Activated naive CD4-positive, alpha-beta T cell treated with anti-CD3 and anti-CD28 coated beads, Interleukin-2, amount 50 U/mL, for 72 hours (primary cell): Measurements from ENCODE around the gene GLUL. TPM values are rescaled to one million over a fixed set of nuclear protein-coding genes. Genes with fewer than 3 reads are reported as not detected.
"Not testable (repeated sequence)": the region's sequence is repeated elsewhere in the genome, so short reads cannot be mapped to it uniquely, and the experiment has no call there.

Experiments
- ATAC-seq, 2 donors: fragments of 150-1000 bp; cut with Tn5 transposase; 2 replicates each; pipeline ENCODE4 v1.10.0; 2021; ENCODE audit warnings: mild to moderate bottlenecking in 2 of 2, moderate library complexity in 2 of 2
- DNase-seq, 2 donors: peaks; one replicate each; pipeline ENCODE4 v3.0.0; 2021 to 2022; ENCODE audit warnings: low spot score in 2 of 2
- H3K27ac Mint-ChIP-seq, 2 donors: one replicate each; pipeline ENCODE4 v1.8.0; 2022; ENCODE audit warnings: mild to moderate bottlenecking in 2 of 2, mixed read lengths in 2 of 2
- H3K36me3 Mint-ChIP-seq, 2 donors: one replicate each; pipeline ENCODE4 v1.8.0; 2022; ENCODE audit warnings: mixed read lengths in 2 of 2
- H3K9me3 Mint-ChIP-seq, 2 donors: one replicate each; pipeline ENCODE4 v1.8.0; 2022; ENCODE audit warnings: mixed read lengths in 2 of 2
- total RNA-seq, 2 donors: library from RNA; stranded (reverse); gene quantifications; one replicate each; pipeline ENCODE4 v1.2.3, GENCODE V29; 2022

Gene GLUL
- total RNA-seq, 2 donors from 2014 or later: 106 to 201 TPM

- no peak for ATAC-seq
- no peak for DNase-seq
- Mint-ChIP-seq H3K27ac (peak overlapping the region in 1 of 2 donors; percentile 73), H3K36me3 (peaks cover 22 to 52% of the 10 kb centered on the region in 2 donors), H3K9me3 (no peaks in the 10 kb centered on the region)
These were observed 8.4 kb downstream of the GLUL start for GRCh38 chr1:182383037-182383661.

GRCh38 chr1:182381962-182382819 is 9.4 kb downstream of the GLUL start:
- no peak for ATAC-seq
- Mint-ChIP-seq H3K9me3 (no peaks in the 10 kb centered on the region), H3K36me3 (peaks cover 19 to 42% of the 10 kb centered on the region in 2 donors)

GRCh38 chr1:182380199-182380598 is 11.4 kb downstream of the GLUL start:
- DNase-seq (no peak), ATAC-seq (no peak)
- no peak overlapping the region for H3K27ac Mint-ChIP-seq
- H3K36me3 Mint-ChIP-seq: peaks cover 7 to 23% of the 10 kb centered on the region in 2 donors
- H3K9me3 Mint-ChIP-seq: no peaks in the 10 kb centered on the region

More at GRCh38 chr1:182381962-182382819, 9.4 kb downstream of the GLUL start:
- H3K27ac Mint-ChIP-seq: no peak overlapping the region
- no peak for DNase-seq

GRCh38 chr1:182379781-182380180 is 11.8 kb downstream of the GLUL start:
- not testable (repeated sequence) for H3K27ac Mint-ChIP-seq, H3K9me3 Mint-ChIP-seq, DNase-seq, ATAC-seq
- peaks cover 7 to 23% of the 10 kb centered on the region in 2 donors for H3K36me3 Mint-ChIP-seq

- DNase-seq (no peak), ATAC-seq (no peak)
- no peak overlapping the region for H3K27ac Mint-ChIP-seq
- no peaks in the 10 kb centered on the region for H3K9me3 Mint-ChIP-seq
- peaks cover 0 to 7% of the 10 kb centered on the region in 2 donors for H3K36me3 Mint-ChIP-seq
These were observed 14.5 kb downstream of the GLUL start for GRCh38 chr1:182376936-182377574.

GRCh38 chr1:182374101-182374834 is 17.3 kb downstream of the GLUL start:
- H3K36me3 Mint-ChIP-seq: no peaks in the 10 kb centered on the region
- no peak for DNase-seq
- no peaks in the 10 kb centered on the region for H3K9me3 Mint-ChIP-seq
- H3K27ac Mint-ChIP-seq: no peak overlapping the region
- ATAC-seq: no peak

GRCh38 chr1:182370532-182370931 is 21.1 kb downstream of the GLUL start:
- no peak for DNase-seq
- no peak overlapping the region for H3K27ac Mint-ChIP-seq
- no peaks in the 10 kb centered on the region for H3K36me3 Mint-ChIP-seq
- no peak for ATAC-seq
- H3K9me3 Mint-ChIP-seq: peaks cover 0 to 5% of the 10 kb centered on the region in 2 donors

- Mint-ChIP-seq H3K27ac (no peak overlapping the region), H3K9me3 (peaks cover 0 to 5% of the 10 kb centered on the region in 2 donors), H3K36me3 (no peaks in the 10 kb centered on the region)
- ATAC-seq: peak in 1 of 2 donors; percentile 30
- no peak for DNase-seq
These were observed 22.7 kb downstream of the GLUL start for GRCh38 chr1:182368903-182369302.

- Mint-ChIP-seq H3K36me3 (no peaks in the 10 kb centered on the region), H3K9me3 (peaks cover 0 to 5% of the 10 kb centered on the region in 2 donors), H3K27ac (no peak overlapping the region)
- ATAC-seq (no peak), DNase-seq (no peak)
These were observed 23.2 kb downstream of the GLUL start for GRCh38 chr1:182368358-182368757.

GRCh38 chr1:182367926-182368325 is 23.7 kb downstream of the GLUL start:
- no peaks in the 10 kb centered on the region for H3K36me3 Mint-ChIP-seq
- DNase-seq (no peak), ATAC-seq (no peak)
- H3K9me3 Mint-ChIP-seq: peaks cover 0 to 5% of the 10 kb centered on the region in 2 donors
- H3K27ac Mint-ChIP-seq: no peak overlapping the region

- H3K27ac Mint-ChIP-seq: no peak overlapping the region
- DNase-seq: no peak
- no peak for ATAC-seq
- peaks cover 0 to 5% of the 10 kb centered on the region in 2 donors for H3K9me3 Mint-ChIP-seq
- no peaks in the 10 kb centered on the region for H3K36me3 Mint-ChIP-seq
These were observed 25.0 kb downstream of the GLUL start for GRCh38 chr1:182366596-182366995.

- DNase-seq (no peak), ATAC-seq (no peak)
- H3K9me3 Mint-ChIP-seq: no peaks in the 10 kb centered on the region
- no peaks in the 10 kb centered on the region for H3K36me3 Mint-ChIP-seq
- no peak overlapping the region for H3K27ac Mint-ChIP-seq
These were observed 31.9 kb downstream of the GLUL start for GRCh38 chr1:182359645-182360044.

- no peak for DNase-seq
- Mint-ChIP-seq H3K27ac (peak overlapping the region in 1 of 2 donors; percentile 85), H3K36me3 (no peaks in the 10 kb centered on the region), H3K9me3 (no peaks in the 10 kb centered on the region)
- ATAC-seq: no peak
These were observed 33.7 kb downstream of the GLUL start for GRCh38 chr1:182357913-182358312.

- ATAC-seq (no peak), DNase-seq (no peak)
- Mint-ChIP-seq H3K27ac (no peak overlapping the region), H3K36me3 (no peaks in the 10 kb centered on the region), H3K9me3 (no peaks in the 10 kb centered on the region)
These were observed 34.4 kb downstream of the GLUL start for GRCh38 chr1:182357171-182357570.

- H3K36me3 Mint-ChIP-seq: no peaks in the 10 kb centered on the region
- no peak overlapping the region for H3K27ac Mint-ChIP-seq
- H3K9me3 Mint-ChIP-seq: no peaks in the 10 kb centered on the region
- no peak for DNase-seq
- ATAC-seq: no peak
These were observed 35.9 kb downstream of the GLUL start for GRCh38 chr1:182355723-182356098.

- Mint-ChIP-seq H3K36me3 (no peaks in the 10 kb centered on the region), H3K27ac (no peak overlapping the region), H3K9me3 (no peaks in the 10 kb centered on the region)
- DNase-seq: no peak
- no peak for ATAC-seq
These were observed 39.7 kb downstream of the GLUL start for GRCh38 chr1:182351790-182352364.
